GM21390 (cell line): ENCODE results near the gene PIK3C2G.
A peak's percentile ranks its signal among the peaks of the same experiment; 100 is the strongest.

Experiments used
- ATAC-seq: cut with Tn5 transposase; IDR thresholded peaks from one replicate; pipeline ENCODE4 v1.9.1; 2021; ENCODE audit not compliant: unreplicated experiment

Gene PIK3C2G

DNA sequence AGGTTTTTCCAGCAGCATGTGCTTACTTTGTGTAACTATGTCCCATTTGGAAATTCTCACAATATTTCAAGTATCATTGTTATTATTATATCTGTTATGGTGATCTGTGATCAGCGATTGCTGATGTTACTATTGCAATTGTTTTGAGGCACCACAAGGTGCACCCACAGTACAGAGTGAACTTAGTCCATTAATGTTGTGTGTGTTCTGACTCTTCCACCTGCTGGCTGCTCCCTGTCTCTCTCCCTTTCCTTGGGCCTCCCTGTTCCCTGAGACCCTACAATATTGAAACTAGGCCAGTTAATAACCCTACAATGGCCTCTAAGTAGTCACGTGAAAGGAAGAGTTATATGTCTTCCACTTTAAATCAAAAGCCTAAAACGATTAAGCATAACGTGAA, 153.9 kb downstream of the PIK3C2G start:
- no peak for ATAC-seq

- ATAC-seq = no peak
Measured at GRCh38 chr12:18416412-18416811, 155.1 kb downstream of the PIK3C2G start.

DNA sequence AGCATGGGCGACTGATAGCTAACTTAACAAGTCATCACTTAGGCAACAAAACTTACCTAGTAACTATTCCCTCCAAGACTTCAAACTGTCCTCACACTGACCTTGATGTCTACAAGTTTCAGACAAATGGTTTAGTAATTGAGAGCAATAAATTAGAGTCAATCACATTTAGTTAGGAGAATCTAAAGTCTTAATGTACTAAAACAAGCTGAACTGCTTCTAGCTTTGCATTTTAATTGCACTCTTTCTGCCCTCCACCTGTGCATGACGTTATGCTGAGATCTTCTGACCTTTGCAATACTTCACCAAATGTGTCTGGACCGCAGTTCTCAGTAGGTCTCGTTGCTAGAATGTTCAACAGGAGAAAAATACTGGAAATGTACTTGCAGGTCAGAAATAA, 158.0 kb downstream of the PIK3C2G start:
- ATAC-seq = no peak

GRCh38 chr12:18421867-18422266, 160.5 kb downstream of the PIK3C2G start:
- ATAC-seq = no peak

- no peak for ATAC-seq
Measured at GRCh38 chr12:18422871-18423270, 161.6 kb downstream of the PIK3C2G start.

GRCh38 chr12:18424857-18425256, 163.5 kb downstream of the PIK3C2G start:
- no peak for ATAC-seq

GRCh38 chr12:18427520-18427919, 166.2 kb downstream of the PIK3C2G start:
- no peak for ATAC-seq

DNA sequence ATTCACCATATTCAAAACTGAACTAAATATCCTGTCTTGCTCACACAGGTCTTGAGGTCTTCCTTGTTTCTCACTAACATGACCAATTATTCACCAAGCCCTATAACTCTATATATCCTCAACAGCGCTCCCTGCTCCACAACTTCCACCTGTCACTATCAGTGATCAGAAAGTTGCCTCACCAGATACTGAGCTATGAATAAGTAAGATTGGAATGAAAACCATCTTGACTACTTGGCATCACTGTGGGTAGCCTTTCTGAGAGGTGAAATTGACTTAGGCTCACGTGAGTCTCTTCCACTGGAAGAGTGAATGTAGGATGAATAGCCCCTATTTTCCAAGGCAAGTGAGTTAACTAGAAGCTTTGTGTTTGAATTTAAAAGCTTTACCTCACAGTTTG, 167.1 kb downstream of the PIK3C2G start:
- ATAC-seq = no peak

DNA sequence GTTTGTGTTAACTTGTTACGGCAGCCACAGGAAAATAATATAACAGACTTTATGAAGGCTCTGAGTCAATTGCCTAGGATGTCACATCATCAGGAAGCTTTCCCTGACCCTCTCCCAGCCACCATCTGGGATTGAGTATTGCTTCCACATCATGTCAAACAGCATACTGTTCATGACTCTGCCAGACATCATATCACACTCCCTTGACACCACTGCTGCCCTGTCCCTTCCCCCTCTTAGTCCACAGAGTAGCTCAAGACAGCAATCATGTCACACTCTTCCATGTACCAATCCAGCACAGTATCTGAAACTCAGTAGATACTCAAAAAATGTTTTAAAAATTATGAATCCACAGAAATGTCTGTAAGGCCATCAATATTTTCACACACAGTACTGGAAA, 168.0 kb downstream of the PIK3C2G start:
- no peak for ATAC-seq

DNA sequence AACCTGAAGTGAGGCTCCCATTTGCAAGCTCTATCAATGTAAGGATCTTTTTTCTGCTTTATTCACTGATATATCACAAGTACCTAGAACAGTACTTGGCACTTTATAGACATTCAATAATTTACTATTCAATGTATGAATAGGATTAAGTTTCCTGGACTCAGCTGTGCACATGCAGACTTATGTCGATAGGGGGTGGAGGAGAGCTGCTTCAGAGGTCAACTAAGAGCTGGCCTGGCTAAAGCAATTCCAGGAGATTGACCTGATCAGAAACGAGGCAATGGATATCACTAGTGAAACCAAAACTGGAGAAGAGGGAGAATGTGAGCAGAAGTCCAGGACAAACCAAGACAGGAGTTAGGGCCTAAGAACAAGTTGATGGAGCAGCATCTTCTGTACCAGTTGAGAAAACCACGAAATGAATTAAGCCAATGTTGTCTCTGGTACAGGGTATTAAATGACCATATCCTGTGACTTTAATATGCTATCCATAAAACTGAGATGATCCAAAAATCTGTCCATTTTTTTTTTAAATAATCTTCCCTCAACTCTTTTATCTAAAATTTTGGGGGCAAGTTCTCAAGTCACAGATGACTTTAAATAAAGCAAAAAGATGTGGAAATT, 169.2 kb downstream of the PIK3C2G start:
- peak; percentile 64 for ATAC-seq

DNA sequence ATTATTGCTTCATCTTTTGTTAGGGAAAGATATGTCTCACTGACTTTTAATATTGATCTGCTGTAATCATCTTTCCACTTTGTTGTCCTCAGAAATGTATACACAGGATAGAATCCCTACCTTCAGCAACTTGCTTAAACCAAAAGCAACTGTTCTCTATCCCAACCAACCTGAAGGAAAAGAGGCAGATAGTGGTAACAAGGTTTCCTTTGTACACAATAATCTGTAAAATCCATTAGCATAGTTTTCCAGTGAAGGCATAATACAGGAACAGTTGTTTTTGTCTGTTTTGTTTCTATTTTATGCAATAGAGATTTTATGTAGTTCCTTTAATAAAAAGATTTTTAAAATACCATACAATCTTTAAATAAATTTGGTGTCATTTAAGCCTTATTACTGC, 170.5 kb downstream of the PIK3C2G start:
- ATAC-seq = no peak

DNA sequence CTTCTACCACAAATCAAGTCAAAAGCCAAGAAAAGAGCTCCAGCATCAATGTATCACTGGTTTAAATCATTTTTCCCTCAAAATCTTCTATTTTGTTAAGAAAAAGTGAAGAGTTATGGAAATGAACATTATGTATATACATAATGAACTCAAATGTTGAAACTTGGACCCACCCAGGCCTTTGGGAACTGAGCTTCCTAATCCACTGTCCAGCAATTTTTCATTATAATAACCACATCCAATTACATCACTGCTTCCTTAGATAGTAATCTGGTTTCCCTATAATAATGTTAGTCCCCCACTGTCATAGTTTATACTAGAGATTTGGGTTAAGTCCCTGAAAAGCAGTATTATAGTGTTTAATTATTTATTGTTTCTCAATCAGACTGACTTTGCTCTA, 170.9 kb downstream of the PIK3C2G start:
- ATAC-seq = no peak

DNA sequence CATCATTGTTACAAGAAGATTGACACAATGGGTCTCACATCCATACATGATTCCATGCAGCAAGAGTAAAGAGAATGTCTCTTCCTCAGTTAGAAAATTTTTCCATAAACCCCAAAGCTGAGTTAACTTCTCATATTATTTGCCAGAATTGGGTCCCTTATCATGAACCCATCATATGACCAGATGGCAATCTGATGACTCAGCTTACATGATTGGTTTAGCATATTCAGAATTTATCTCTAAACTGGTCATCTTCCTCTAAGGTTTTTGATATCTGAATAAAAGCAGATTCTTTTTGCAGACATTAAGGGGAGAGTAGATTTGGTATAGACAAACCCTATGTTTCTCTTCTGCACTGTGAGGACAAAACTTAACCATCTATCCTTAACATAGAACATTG, 174.9 kb downstream of the PIK3C2G start:
- no peak for ATAC-seq

DNA sequence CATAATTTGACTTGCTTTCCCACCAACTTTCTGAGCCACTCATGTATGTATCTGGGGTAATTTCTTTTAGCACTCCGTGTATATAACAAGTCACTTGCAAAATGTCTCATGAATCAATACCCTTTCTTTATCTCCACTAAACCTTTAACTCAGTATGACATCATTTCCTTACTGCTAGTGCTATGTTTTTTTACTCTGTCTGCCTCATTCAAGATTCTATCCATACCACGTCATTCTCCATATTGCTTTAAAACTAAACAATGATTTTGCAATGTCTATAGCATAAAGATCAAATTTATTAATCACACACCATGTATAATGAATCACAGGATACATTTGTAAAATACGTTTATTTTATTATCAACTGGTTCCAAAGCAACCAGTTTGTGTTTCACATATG, 178.2 kb downstream of the PIK3C2G start:
- ATAC-seq = no peak

GRCh38 chr12:18443768-18444437, 182.6 kb downstream of the PIK3C2G start:
- ATAC-seq = no peak

DNA sequence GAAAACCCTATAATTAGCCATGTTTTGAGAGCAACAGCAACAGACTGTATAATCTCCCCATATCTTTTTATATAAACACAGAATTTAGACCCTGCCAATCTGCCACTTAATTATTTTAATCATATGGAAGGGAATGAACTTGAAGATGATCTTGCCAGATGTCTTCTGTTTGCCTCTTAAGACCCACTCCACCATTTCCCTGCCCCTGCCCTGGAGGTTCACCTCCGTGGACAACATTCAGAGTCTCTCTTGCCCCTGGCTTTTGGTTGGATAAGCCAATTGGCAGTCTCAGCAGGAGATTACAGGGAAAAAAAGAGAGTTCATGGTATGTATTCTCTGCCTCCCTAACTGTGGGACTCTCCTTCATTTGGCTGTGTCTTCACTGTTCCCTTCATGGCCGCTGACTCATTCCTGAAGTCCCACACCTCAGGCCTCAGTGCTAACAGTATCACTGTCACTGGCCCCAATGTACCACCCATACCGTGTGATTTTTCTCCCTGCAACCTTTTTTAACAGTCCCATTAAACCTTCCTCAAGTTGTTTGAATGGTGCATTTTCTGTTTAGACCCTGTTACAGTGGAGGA, 184.8 kb downstream of the PIK3C2G start:
- no peak for ATAC-seq

- no peak for ATAC-seq
Measured at GRCh38 chr12:18454330-18454729, 193.0 kb downstream of the PIK3C2G start.

DNA sequence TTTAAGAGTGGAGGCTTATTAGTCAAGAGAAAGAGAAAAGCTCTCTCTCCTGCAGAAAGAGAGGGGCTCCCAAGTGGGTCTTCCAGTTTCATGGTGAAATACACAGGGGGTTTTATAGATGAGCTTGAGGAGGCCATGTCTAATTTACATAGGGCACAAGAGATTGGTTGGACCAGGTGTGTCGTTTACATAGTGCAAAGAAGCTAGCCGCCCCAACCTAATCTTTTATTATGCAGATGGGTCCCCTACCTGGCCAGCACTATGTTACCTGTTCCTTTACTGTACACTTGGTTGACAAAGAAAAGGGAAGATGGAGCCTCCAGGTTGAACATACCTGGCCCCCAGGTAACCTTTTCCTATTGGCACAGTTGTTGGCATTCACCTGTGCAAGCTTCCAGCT, 195.0 kb downstream of the PIK3C2G start:
- no peak for ATAC-seq

GRCh38 chr12:18457362-18457761, 196.0 kb downstream of the PIK3C2G start:
- no peak for ATAC-seq

GRCh38 chr12:18461758-18462157, 200.4 kb downstream of the PIK3C2G start:
- ATAC-seq = no peak

GRCh38 chr12:18462442-18462841, 201.1 kb downstream of the PIK3C2G start:
- ATAC-seq = no peak

GRCh38 chr12:18467620-18468245, 206.4 kb downstream of the PIK3C2G start:
- no peak for ATAC-seq
